CD4-positive, CD25-positive, alpha-beta regulatory T cell (primary cell): ENCODE measurements around the gene OR2H1. TPM values are rescaled to one million over a fixed set of nuclear protein-coding genes. Genes with fewer than 3 reads are reported as not detected.

Experiments
- ATAC-seq, 2 donors: fragments of 150-1000 bp; cut with Tn5 transposase; one replicate each; pipeline ENCODE4 v1.10.0; 2021; ENCODE audit warnings: low read depth in 2 of 2, moderate number of reproducible peaks in 2 of 2, moderate library complexity in 1 of 2
- DNase-seq, 3 donors: peaks; one replicate each; pipeline versions ENCODE4 v3.0.0 to v3.0.0-alpha.2; 2012 to 2022; ENCODE audit warnings: mixed read lengths in 1 of 3
- H3K27ac ChIP-seq: one replicate; pipeline ENCODE4 v1.7.0; 2013; ENCODE audit warnings: mild to moderate bottlenecking, low read length; ENCODE audit not compliant: insufficient read depth, poor library complexity, severe bottlenecking
- H3K27me3 ChIP-seq: one replicate; pipeline ENCODE4 v1.7.0; 2013; ENCODE audit warnings: low read length; ENCODE audit not compliant: control insufficient read depth, insufficient read depth
- H3K36me3 ChIP-seq: one replicate; pipeline ENCODE4 v1.7.0; 2013; ENCODE audit warnings: mild to moderate bottlenecking, low read length, moderate library complexity; ENCODE audit not compliant: control insufficient read depth, insufficient read depth
- H3K4me1 ChIP-seq: 2 replicates; pipeline ENCODE4 v1.7.0; 2013; ENCODE audit warnings: mild to moderate bottlenecking, low read length; ENCODE audit not compliant: insufficient read depth, control insufficient read depth, poor library complexity, severe bottlenecking
- H3K4me3 ChIP-seq: one replicate; pipeline ENCODE4 v1.7.0; 2013; ENCODE audit warnings: low read depth, mild to moderate bottlenecking, low read length, moderate library complexity
- H3K9me3 ChIP-seq, 2 experiments: 1 replicate in 1 of 2; 2 replicates in 1 of 2; pipeline ENCODE4 v1.7.0; 2013; ENCODE audit warnings: low read length in 2 of 2, mild to moderate bottlenecking in 1 of 2, moderate library complexity in 1 of 2; ENCODE audit not compliant: control insufficient read depth in 2 of 2
- H3K27ac Mint-ChIP-seq, 3 donors: one replicate each; pipeline ENCODE4 v1.8.0; 2020 to 2022; ENCODE audit warnings: mild to moderate bottlenecking in 3 of 3, mixed read lengths in 3 of 3, moderate library complexity in 2 of 3
- H3K27me3 Mint-ChIP-seq: one replicate; pipeline ENCODE4 v1.8.0; 2022; ENCODE audit warnings: mild to moderate bottlenecking, mixed read lengths
- H3K36me3 Mint-ChIP-seq: one replicate; pipeline ENCODE4 v1.8.0; 2020; ENCODE audit warnings: mixed read lengths
- H3K4me1 Mint-ChIP-seq, 4 donors: one replicate each; pipeline ENCODE4 v1.8.0; 2020 to 2022; ENCODE audit warnings: mixed read lengths in 4 of 4, mild to moderate bottlenecking in 1 of 4
- H3K4me3 Mint-ChIP-seq, 4 donors: one replicate each; pipeline ENCODE4 v1.8.0; 2020 to 2022; ENCODE audit warnings: mild to moderate bottlenecking in 4 of 4, mixed read lengths in 4 of 4, moderate library complexity in 3 of 4
- H3K9me3 Mint-ChIP-seq, 7 donors: one replicate each; pipeline ENCODE4 v1.8.0; 2020 to 2022; ENCODE audit warnings: mixed read lengths in 7 of 7, mild to moderate bottlenecking in 3 of 7, moderate library complexity in 2 of 7
- polyA plus RNA-seq, 4 donors: library from polyadenylated mRNA; unstranded; fragments of 300-500 nt; fragmentation: Illumina TruSeq; gene quantifications; one replicate each; pipeline ENCODE4 v1.2.3, GENCODE V29; 2021
- total RNA-seq: library from RNA; stranded (reverse); gene quantifications from one replicate; pipeline ENCODE4 v1.2.3, GENCODE V29; 2022

OR2H1 gene
- total and polyA plus RNA-seq, 5 donors from 2014 or later: not detected

- no peaks in the 10 kb centered on the region for H3K36me3 Mint-ChIP-seq
- DNase-seq (no peak), ATAC-seq (no peak)
- Histone ChIP-seq H3K4me3 (no peak overlapping the region), H3K9me3 (no peaks in the 10 kb centered on the region), H3K4me1 (no peaks in the 10 kb centered on the region), H3K27me3 (peaks cover 2% of the 10 kb centered on the region), H3K36me3 (no peaks in the 10 kb centered on the region), H3K27ac (no peak overlapping the region)
- peaks cover 0 to 5% (median 0%) of the 10 kb centered on the region in 7 donors for H3K9me3 Mint-ChIP-seq
- H3K4me3 Mint-ChIP-seq: no peak overlapping the region
- peaks cover 15% of the 10 kb centered on the region for H3K27me3 Mint-ChIP-seq
- no peak overlapping the region for H3K27ac Mint-ChIP-seq
- no peaks in the 10 kb centered on the region for H3K4me1 Mint-ChIP-seq
Measured at GRCh38 chr6:29465279-29465678, 8.3 kb downstream of the OR2H1 start.

GRCh38 chr6:29465801-29466200 is 8.8 kb downstream of the OR2H1 start:
- no peaks in the 10 kb centered on the region for H3K36me3 Mint-ChIP-seq
- H3K27ac ChIP-seq: no peak overlapping the region
- peaks cover 15% of the 10 kb centered on the region for H3K27me3 Mint-ChIP-seq
- no peak for ATAC-seq
- H3K9me3 ChIP-seq: no peaks in the 10 kb centered on the region
- no peak overlapping the region for H3K4me3 Mint-ChIP-seq
- H3K9me3 Mint-ChIP-seq: peaks cover 0 to 5% (median 0%) of the 10 kb centered on the region in 7 donors
- no peak overlapping the region for H3K4me3 ChIP-seq
- no peak overlapping the region for H3K27ac Mint-ChIP-seq
- H3K4me1 Mint-ChIP-seq: no peaks in the 10 kb centered on the region
- peaks cover 2% of the 10 kb centered on the region for H3K27me3 ChIP-seq
- no peaks in the 10 kb centered on the region for H3K36me3 ChIP-seq
- no peaks in the 10 kb centered on the region for H3K4me1 ChIP-seq
- no peak for DNase-seq

DNA sequence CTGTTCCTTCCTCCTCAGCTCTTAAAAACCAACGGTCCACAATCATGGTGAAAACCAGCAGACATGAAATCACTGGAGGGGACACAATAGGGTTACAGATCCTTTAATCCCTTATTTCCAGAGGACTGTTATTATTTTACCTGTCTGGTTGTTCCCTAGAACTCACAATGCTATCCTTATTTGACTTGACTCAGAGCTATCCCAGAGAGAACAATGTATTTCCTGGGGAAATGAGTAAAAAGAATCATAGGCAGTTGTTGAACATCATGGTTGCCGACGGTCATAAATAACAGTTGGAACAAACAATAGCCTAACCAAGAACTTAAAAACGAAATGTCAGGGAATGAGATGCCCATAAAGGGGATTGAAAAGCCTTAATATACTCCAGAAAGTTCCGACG is 9.3 kb downstream of the OR2H1 start:
- no peaks in the 10 kb centered on the region for H3K4me1 Mint-ChIP-seq
- H3K27me3 Mint-ChIP-seq: peaks cover 15% of the 10 kb centered on the region
- Histone ChIP-seq H3K27me3 (peaks cover 2% of the 10 kb centered on the region), H3K4me1 (no peaks in the 10 kb centered on the region), H3K36me3 (no peaks in the 10 kb centered on the region), H3K27ac (no peak overlapping the region), H3K9me3 (no peaks in the 10 kb centered on the region), H3K4me3 (no peak overlapping the region)
- ATAC-seq (no peak), DNase-seq (no peak)
- H3K27ac Mint-ChIP-seq: no peak overlapping the region
- no peak overlapping the region for H3K4me3 Mint-ChIP-seq
- no peaks in the 10 kb centered on the region for H3K36me3 Mint-ChIP-seq
- peaks cover 0 to 5% (median 0%) of the 10 kb centered on the region in 7 donors for H3K9me3 Mint-ChIP-seq

DNA sequence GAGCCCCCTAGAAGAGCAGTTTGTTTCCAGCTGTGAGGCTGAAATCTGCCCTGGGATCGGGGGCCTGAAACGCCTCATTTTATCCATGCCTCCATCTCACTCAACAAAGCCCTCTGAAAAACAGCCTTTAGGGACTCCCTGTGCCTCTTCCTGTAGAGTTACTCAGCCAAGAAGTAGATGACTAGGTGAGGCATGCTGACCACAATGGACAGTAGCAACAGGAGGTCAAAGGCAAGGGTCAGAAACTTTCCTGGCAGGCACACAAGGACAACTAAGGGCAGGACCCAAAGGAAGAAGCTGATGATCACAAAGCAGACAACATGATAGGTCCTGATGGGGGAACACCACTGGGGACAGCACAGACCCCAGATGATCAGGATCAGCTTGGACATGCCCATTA is 18.0 kb downstream of the OR2H1 start:
- Mint-ChIP-seq H3K27me3 (peaks cover 24% of the 10 kb centered on the region), H3K36me3 (no peaks in the 10 kb centered on the region), H3K9me3 (peaks cover 0 to 5% (median 0%) of the 10 kb centered on the region in 7 donors), H3K4me3 (no peak overlapping the region), H3K4me1 (no peaks in the 10 kb centered on the region), H3K27ac (no peak overlapping the region)
- no peak overlapping the region for H3K4me3 ChIP-seq
- no peaks in the 10 kb centered on the region for H3K36me3 ChIP-seq
- H3K9me3 ChIP-seq: no peaks in the 10 kb centered on the region
- no peaks in the 10 kb centered on the region for H3K4me1 ChIP-seq
- DNase-seq (no peak), ATAC-seq (no peak)
- H3K27me3 ChIP-seq: peaks cover under 1% of the 10 kb centered on the region
- H3K27ac ChIP-seq: no peak overlapping the region

- Mint-ChIP-seq H3K27me3 (peaks cover 27% of the 10 kb centered on the region), H3K36me3 (no peaks in the 10 kb centered on the region), H3K4me1 (no peaks in the 10 kb centered on the region), H3K27ac (no peak overlapping the region), H3K9me3 (peaks cover 0 to 4% (median 0%) of the 10 kb centered on the region in 7 donors), H3K4me3 (no peak overlapping the region)
- Histone ChIP-seq H3K27me3 (peaks cover 9% of the 10 kb centered on the region), H3K27ac (no peak overlapping the region), H3K4me3 (no peak overlapping the region), H3K9me3 (no peaks in the 10 kb centered on the region), H3K4me1 (no peaks in the 10 kb centered on the region), H3K36me3 (no peaks in the 10 kb centered on the region)
- ATAC-seq (no peak), DNase-seq (no peak)
Measured at GRCh38 chr6:29477923-29478450, 21.0 kb downstream of the OR2H1 start.

GRCh38 chr6:29478740-29479139 is 21.8 kb downstream of the OR2H1 start:
- H3K27ac ChIP-seq: no peak overlapping the region
- Mint-ChIP-seq H3K27ac (no peak overlapping the region), H3K4me3 (no peak overlapping the region), H3K4me1 (no peaks in the 10 kb centered on the region), H3K9me3 (peaks cover 0 to 4% (median 0%) of the 10 kb centered on the region in 7 donors), H3K36me3 (no peaks in the 10 kb centered on the region), H3K27me3 (peaks cover 28% of the 10 kb centered on the region)
- no peaks in the 10 kb centered on the region for H3K9me3 ChIP-seq
- ATAC-seq (no peak), DNase-seq (no peak)
- no peaks in the 10 kb centered on the region for H3K4me1 ChIP-seq
- peaks cover 12% of the 10 kb centered on the region for H3K27me3 ChIP-seq
- H3K4me3 ChIP-seq: no peak overlapping the region
- H3K36me3 ChIP-seq: no peaks in the 10 kb centered on the region

GRCh38 chr6:29479560-29479959 is 22.6 kb downstream of the OR2H1 start:
- peaks cover 0 to 4% (median 0%) of the 10 kb centered on the region in 7 donors for H3K9me3 Mint-ChIP-seq
- no peak overlapping the region for H3K4me3 Mint-ChIP-seq
- Histone ChIP-seq H3K4me1 (no peaks in the 10 kb centered on the region), H3K27me3 (peaks cover 12% of the 10 kb centered on the region), H3K9me3 (no peaks in the 10 kb centered on the region), H3K4me3 (no peak overlapping the region), H3K36me3 (no peaks in the 10 kb centered on the region), H3K27ac (no peak overlapping the region)
- H3K27ac Mint-ChIP-seq: no peak overlapping the region
- no peaks in the 10 kb centered on the region for H3K36me3 Mint-ChIP-seq
- H3K27me3 Mint-ChIP-seq: peaks cover 28% of the 10 kb centered on the region
- no peak for ATAC-seq
- no peaks in the 10 kb centered on the region for H3K4me1 Mint-ChIP-seq
- DNase-seq: no peak

DNA sequence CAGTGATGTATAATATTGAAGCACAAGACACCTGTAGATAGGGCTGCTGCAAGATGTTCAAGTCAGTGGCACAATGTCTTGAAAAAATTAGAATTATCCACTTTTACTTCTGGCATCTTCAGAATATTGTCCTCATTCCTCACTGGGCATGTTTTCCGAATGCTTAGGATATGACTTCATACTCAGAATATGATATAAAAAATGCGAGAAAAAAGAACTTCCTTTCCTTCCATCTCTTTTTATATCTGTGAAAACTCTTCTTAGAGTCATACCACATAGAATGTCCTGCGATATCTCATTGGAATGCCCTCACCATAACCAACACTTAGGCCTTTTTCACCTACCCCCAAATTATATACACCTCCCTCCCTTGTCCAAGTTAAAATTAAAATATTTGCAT is 26.2 kb downstream of the OR2H1 start:
- peaks cover 35% of the 10 kb centered on the region for H3K27me3 Mint-ChIP-seq
- peaks cover 0 to 4% (median 0%) of the 10 kb centered on the region in 7 donors for H3K9me3 Mint-ChIP-seq
- H3K27ac Mint-ChIP-seq: no peak overlapping the region
- H3K4me1 Mint-ChIP-seq: no peaks in the 10 kb centered on the region
- H3K4me3 ChIP-seq: no peak overlapping the region
- no peak overlapping the region for H3K4me3 Mint-ChIP-seq
- no peak for ATAC-seq
- peaks cover 21% of the 10 kb centered on the region for H3K27me3 ChIP-seq
- no peaks in the 10 kb centered on the region for H3K9me3 ChIP-seq
- no peak overlapping the region for H3K27ac ChIP-seq
- no peaks in the 10 kb centered on the region for H3K4me1 ChIP-seq
- H3K36me3 Mint-ChIP-seq: no peaks in the 10 kb centered on the region
- no peaks in the 10 kb centered on the region for H3K36me3 ChIP-seq
- no peak for DNase-seq
